Measurements from ENCODE around the gene PGRMC1.
"Not testable (repeated sequence)": the region's sequence is repeated elsewhere in the genome, so short reads cannot be mapped to it uniquely, and the experiment has no call there.

DNA sequence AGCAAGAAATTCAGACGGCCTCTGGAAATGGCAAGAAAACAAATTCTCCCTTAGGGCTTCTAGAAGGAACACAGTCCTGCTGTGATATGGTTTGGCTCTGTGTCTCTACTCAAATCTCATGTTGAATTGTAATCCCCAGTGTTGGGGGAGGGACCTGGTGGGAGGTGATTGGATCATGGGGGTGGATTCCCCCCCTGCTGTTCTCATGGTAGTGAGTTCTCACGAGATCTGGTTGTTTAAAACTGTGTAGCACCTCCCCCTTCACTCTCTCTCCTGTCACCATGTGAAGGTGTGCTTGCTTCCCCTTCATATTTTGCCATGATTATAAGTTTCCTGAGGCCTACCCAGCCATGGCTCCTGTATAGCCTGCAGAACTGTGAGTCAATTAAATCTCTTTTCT lies 55.2 kb downstream of the PGRMC1 start:
- TF ChIP-seq POLR2AphosphoS5 (IDR thresholded peaks at IDR 0.05; ENCODE audit: low read depth, low read length), result not testable (repeated sequence)
- TF ChIP-seq, protein P1, sequence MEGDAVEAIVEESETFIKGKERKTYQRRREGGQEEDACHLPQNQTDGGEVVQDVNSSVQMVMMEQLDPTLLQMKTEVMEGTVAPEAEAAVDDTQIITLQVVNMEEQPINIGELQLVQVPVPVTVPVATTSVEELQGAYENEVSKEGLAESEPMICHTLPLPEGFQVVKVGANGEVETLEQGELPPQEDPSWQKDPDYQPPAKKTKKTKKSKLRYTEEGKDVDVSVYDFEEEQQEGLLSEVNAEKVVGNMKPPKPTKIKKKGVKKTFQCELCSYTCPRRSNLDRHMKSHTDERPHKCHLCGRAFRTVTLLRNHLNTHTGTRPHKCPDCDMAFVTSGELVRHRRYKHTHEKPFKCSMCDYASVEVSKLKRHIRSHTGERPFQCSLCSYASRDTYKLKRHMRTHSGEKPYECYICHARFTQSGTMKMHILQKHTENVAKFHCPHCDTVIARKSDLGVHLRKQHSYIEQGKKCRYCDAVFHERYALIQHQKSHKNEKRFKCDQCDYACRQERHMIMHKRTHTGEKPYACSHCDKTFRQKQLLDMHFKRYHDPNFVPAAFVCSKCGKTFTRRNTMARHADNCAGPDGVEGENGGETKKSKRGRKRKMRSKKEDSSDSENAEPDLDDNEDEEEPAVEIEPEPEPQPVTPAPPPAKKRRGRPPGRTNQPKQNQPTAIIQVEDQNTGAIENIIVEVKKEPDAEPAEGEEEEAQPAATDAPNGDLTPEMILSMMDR (IDR thresholded peaks at IDR 0.05), result not testable (repeated sequence)

Data from Panc1 (cell line).